T-cell (primary cell): Measurements from ENCODE around the gene CTDSPL. TPM values are rescaled to one million over a fixed set of nuclear protein-coding genes. Genes with fewer than 3 reads are reported as not detected.

Experiments
- ATAC-seq, 4 experiments: fragments of 200-7000 bp in 3 of 4; fragments of 150-1000 bp in 1 of 4; cut with Tn5 transposase; replicated peaks in 1 of 4; 1 replicate in 3 of 4; 2 replicates in 1 of 4; pipeline ENCODE4 v1.10.0; 2021; ENCODE audit warnings: moderate library complexity in 3 of 4, mild to moderate bottlenecking in 2 of 4, moderate number of reproducible peaks in 1 of 4
- CTCF ChIA-PET, 2 donors: fragments of 300-600 bp; sonication (Branson Sonifier 250); formaldehyde crosslinking; loops; one replicate each; lab custom pipeline; 2022; ENCODE audit warnings: antibody characterized with exemption in 2 of 2; lab: Charles Lee
- POLR2A ChIA-PET, 2 donors: fragments of 300-600 bp; sonication (Branson Sonifier 250); formaldehyde crosslinking; loops; one replicate each; lab custom pipeline; 2022; ENCODE audit warnings: antibody characterized with exemption in 2 of 2; lab: Charles Lee
- DNase-seq, 35 experiments: peaks; one replicate each; pipeline versions ENCODE4 v3.0.0 to v3.0.0-alpha.2; 2013 to 2023
- H3K27ac ChIP-seq: one replicate; pipeline ENCODE4 v1.5.1; 2013; ENCODE audit warnings: low read length
- H3K27me3 ChIP-seq, 2 experiments: replicated peaks in 1 of 2; 1 replicate in 1 of 2; 2 replicates in 1 of 2; pipeline versions ENCODE4 v1.6.1 to v1.7.0; 2013; ENCODE audit warnings: low read length in 1 of 2, mixed read lengths in 1 of 2; ENCODE audit not compliant: control insufficient read depth in 2 of 2, insufficient read depth in 2 of 2; ENCODE audit errors: extremely low read depth in 1 of 2
- H3K36me3 ChIP-seq, 2 donors: 1 replicate in 1 of 2; 2 replicates in 1 of 2; pipeline versions ENCODE4 v1.6.1 to v1.7.0; 2013; ENCODE audit warnings: low read length in 1 of 2; ENCODE audit not compliant: control insufficient read depth in 2 of 2, insufficient read depth in 1 of 2; ENCODE audit errors: extremely low read depth in 1 of 2
- H3K4me1 ChIP-seq, 2 experiments: 1 replicate in 1 of 2; 2 replicates in 1 of 2; pipeline versions ENCODE4 v1.6.1 to v1.7.0; 2013; ENCODE audit warnings: low read length in 2 of 2, mixed read lengths in 1 of 2; ENCODE audit not compliant: insufficient read depth in 2 of 2, control insufficient read depth in 1 of 2; ENCODE audit errors: extremely low read depth in 1 of 2
- H3K4me3 ChIP-seq, 2 donors: 1 replicate in 1 of 2; 2 replicates in 1 of 2; pipeline versions ENCODE4 v1.5.1 to v1.7.0; 2013; ENCODE audit warnings: mild to moderate bottlenecking in 2 of 2, low read length in 1 of 2, moderate library complexity in 1 of 2; ENCODE audit not compliant: control insufficient read depth in 1 of 2; ENCODE audit errors: extremely low read depth in 1 of 2
- H3K9me3 ChIP-seq: 2 replicates; pipeline ENCODE4 v1.7.0; 2013
- H3K27ac Mint-ChIP-seq, 2 donors: one replicate each; pipeline ENCODE4 v1.8.0; 2020 to 2021; ENCODE audit warnings: mild to moderate bottlenecking in 2 of 2, mixed read lengths in 2 of 2
- H3K27me3 Mint-ChIP-seq, 2 donors: one replicate each; pipeline ENCODE4 v1.8.0; 2021 to 2022; ENCODE audit warnings: mixed read lengths in 2 of 2
- H3K36me3 Mint-ChIP-seq: one replicate; pipeline ENCODE4 v1.8.0; 2021; ENCODE audit warnings: mixed read lengths
- H3K4me1 Mint-ChIP-seq, 3 donors: one replicate each; pipeline ENCODE4 v1.8.0; 2020 to 2022; ENCODE audit warnings: mixed read lengths in 3 of 3, mild to moderate bottlenecking in 1 of 3
- H3K4me3 Mint-ChIP-seq, 3 donors: one replicate each; pipeline ENCODE4 v1.8.0; 2020 to 2022; ENCODE audit warnings: mild to moderate bottlenecking in 3 of 3, mixed read lengths in 3 of 3, moderate library complexity in 3 of 3
- H3K9me3 Mint-ChIP-seq, 3 donors: one replicate each; pipeline ENCODE4 v1.8.0; 2020 to 2022; ENCODE audit warnings: mixed read lengths in 3 of 3
- WGBS: methylation state at CpG from one replicate; pipeline ENCODE4 v1.1.5; 2013; ENCODE audit warnings: missing lambda C conversion rate; ENCODE audit not compliant: insufficient coverage; 5-methylcytosine and 5-hydroxymethylcytosine counted together
- total RNA-seq, 35 experiments: library from RNA in 6 of 35; stranded (reverse) in 6 of 35; fragments of 120-200 nt in 1 of 35; gene quantifications; one replicate each; pipeline versions ENCODE4 v1.2.1 to v1.2.4 and lab custom pipeline; 2013 to 2026

Gene CTDSPL
- total RNA-seq, 5 donors from 2014 or later (not counting 1 experiment from before 2014, with no cell fraction given): 0.54 to 2.5 (median 2.0) TPM

GRCh38 chr3:37826502-37826901 lies 35.2 kb upstream of the CTDSPL start:
- Mint-ChIP-seq H3K9me3 (no peaks in the 10 kb centered on the region), H3K4me3 (no peak overlapping the region), H3K4me1 (no peaks in the 10 kb centered on the region), H3K27ac (no peak overlapping the region), H3K27me3 (peaks cover 0 to 11% of the 10 kb centered on the region in 2 donors), H3K36me3 (no peaks in the 10 kb centered on the region)
- H3K27ac ChIP-seq: no peak overlapping the region
- no peak for DNase-seq
- ChIA-PET CTCF (no interaction called here), POLR2A (no interaction called here)
- H3K4me1 ChIP-seq: peaks cover 0 to 3% of the 10 kb centered on the region in 2 experiments
- H3K9me3 ChIP-seq: no peaks in the 10 kb centered on the region
- H3K36me3 ChIP-seq: no peaks in the 10 kb centered on the region
- WGBS: no CpG with 5 or more reads among the region's 2 CpGs
- no peak overlapping the region for H3K4me3 ChIP-seq
- no peak for ATAC-seq
- peaks cover 0 to 6% of the 10 kb centered on the region in 2 experiments for H3K27me3 ChIP-seq

DNA sequence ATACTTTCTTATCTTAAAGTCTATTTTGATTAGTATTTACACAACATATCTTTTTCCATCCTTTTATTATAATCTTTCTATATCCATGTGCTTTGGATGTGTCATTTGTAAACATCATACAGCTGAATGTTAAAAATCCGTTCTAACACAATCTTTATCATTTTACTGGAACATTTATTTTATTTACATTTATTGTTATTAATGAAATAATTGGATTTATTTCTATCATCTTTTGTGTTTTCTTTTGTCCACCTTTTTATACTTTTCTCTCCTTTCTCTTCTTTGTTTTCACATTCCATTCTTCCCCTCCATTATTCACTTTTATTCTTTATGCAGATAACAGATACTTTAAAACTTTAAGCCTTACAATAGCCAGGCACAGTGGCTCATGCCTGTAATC lies 34.7 kb upstream of the CTDSPL start:
- Histone ChIP-seq H3K4me1 (peaks cover 0 to 3% of the 10 kb centered on the region in 2 experiments), H3K27me3 (peaks cover 0 to 2% of the 10 kb centered on the region in 2 experiments), H3K4me3 (no peak overlapping the region), H3K36me3 (no peaks in the 10 kb centered on the region), H3K9me3 (no peaks in the 10 kb centered on the region), H3K27ac (no peak overlapping the region)
- no peaks in the 10 kb centered on the region for H3K36me3 Mint-ChIP-seq
- H3K27me3 Mint-ChIP-seq: peaks cover 0 to 11% of the 10 kb centered on the region in 2 donors
- H3K27ac Mint-ChIP-seq: no peak overlapping the region
- no peak overlapping the region for H3K4me3 Mint-ChIP-seq
- no peaks in the 10 kb centered on the region for H3K4me1 Mint-ChIP-seq
- ChIA-PET POLR2A (no interaction called here), CTCF (interaction anchor here (0.6 kb wide), 2 partner anchors 406 to 1496 kb away, joined by 3 to 4 read pairs; no protein-coding TSS in a partner anchor)
- ATAC-seq: no peak
- WGBS: no CpG with 5 or more reads among the region's 1 CpG
- no peaks in the 10 kb centered on the region for H3K9me3 Mint-ChIP-seq
- no peak for DNase-seq

DNA sequence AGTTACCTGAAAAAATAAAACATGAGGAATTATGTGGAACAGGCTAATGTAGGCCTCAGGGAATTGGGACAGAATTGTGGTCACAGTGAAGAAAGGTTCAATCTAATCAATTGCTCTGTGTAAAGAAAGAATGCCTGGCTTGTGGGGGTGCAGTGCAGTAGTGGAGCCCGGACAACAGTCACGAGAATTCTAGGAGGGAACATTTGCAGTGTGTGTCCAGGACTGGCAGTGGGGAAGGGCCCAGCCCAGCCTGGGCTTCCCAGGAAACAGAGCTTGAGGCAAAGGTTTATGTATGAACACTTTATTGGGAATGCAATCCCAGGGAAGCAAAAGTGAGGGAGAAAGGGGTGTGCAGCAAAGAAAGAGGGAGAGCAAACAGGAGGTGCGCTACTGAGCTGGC lies 29.2 kb upstream of the CTDSPL start:
- no peaks in the 10 kb centered on the region for H3K4me1 Mint-ChIP-seq
- H3K27ac ChIP-seq: no peak overlapping the region
- H3K4me3 ChIP-seq: no peak overlapping the region
- H3K27me3 Mint-ChIP-seq: peaks cover 0 to 12% of the 10 kb centered on the region in 2 donors
- WGBS: 76% methylated on average over 2 of the region's 3 CpGs
- ATAC-seq (no peak), DNase-seq (no peak)
- CTCF ChIA-PET: no interaction called here
- H3K4me1 ChIP-seq: peaks cover 0 to 3% of the 10 kb centered on the region in 2 experiments
- no peaks in the 10 kb centered on the region for H3K36me3 Mint-ChIP-seq
- no peaks in the 10 kb centered on the region for H3K9me3 ChIP-seq
- H3K36me3 ChIP-seq: no peaks in the 10 kb centered on the region
- no peak overlapping the region for H3K27ac Mint-ChIP-seq
- no peaks in the 10 kb centered on the region for H3K9me3 Mint-ChIP-seq
- no peak overlapping the region for H3K4me3 Mint-ChIP-seq
- POLR2A ChIA-PET: interaction anchor here in 1 of 2 donors (0.6 kb wide), 1 partner anchor 132 kb away, joined by 6 read pairs; no protein-coding TSS in a partner anchor
- H3K27me3 ChIP-seq: peaks cover 0 to 4% of the 10 kb centered on the region in 2 experiments

- ChIA-PET POLR2A (interaction anchor here in 1 of 2 donors (0.6 kb wide), 1 partner anchor 131 kb away, joined by 6 read pairs; no protein-coding TSS in a partner anchor), CTCF (no interaction called here)
- Mint-ChIP-seq H3K36me3 (peaks cover 1% of the 10 kb centered on the region), H3K27ac (no peak overlapping the region), H3K9me3 (no peaks in the 10 kb centered on the region), H3K4me1 (no peaks in the 10 kb centered on the region), H3K4me3 (no peak overlapping the region), H3K27me3 (peaks cover 0 to 7% of the 10 kb centered on the region in 2 donors)
- Histone ChIP-seq H3K4me3 (no peak overlapping the region), H3K9me3 (no peaks in the 10 kb centered on the region), H3K4me1 (no peaks in the 10 kb centered on the region), H3K27me3 (peaks cover 0 to 4% of the 10 kb centered on the region in 2 experiments), H3K36me3 (no peaks in the 10 kb centered on the region), H3K27ac (no peak overlapping the region)
- WGBS: 93% methylated on average over 1 of the region's 6 CpGs
- no peak for ATAC-seq
- DNase-seq: no peak
Measured at GRCh38 chr3:37833302-37834186, 28.1 kb upstream of the CTDSPL start.

- peaks cover 0 to 11% of the 10 kb centered on the region in 2 donors for H3K27me3 Mint-ChIP-seq
- Histone ChIP-seq H3K27me3 (peaks cover 0 to 8% of the 10 kb centered on the region in 2 experiments), H3K9me3 (no peaks in the 10 kb centered on the region), H3K4me1 (no peaks in the 10 kb centered on the region), H3K4me3 (no peak overlapping the region), H3K27ac (no peak overlapping the region), H3K36me3 (no peaks in the 10 kb centered on the region)
- DNase-seq (no peak), ATAC-seq (no peak)
- 80% methylated on average over 1 of the region's 1 CpG for WGBS
- ChIA-PET CTCF (no interaction called here), POLR2A (no interaction called here)
- H3K4me1 Mint-ChIP-seq: no peaks in the 10 kb centered on the region
- H3K4me3 Mint-ChIP-seq: no peak overlapping the region
- H3K36me3 Mint-ChIP-seq: peaks cover 3% of the 10 kb centered on the region
- H3K9me3 Mint-ChIP-seq: no peaks in the 10 kb centered on the region
- no peak overlapping the region for H3K27ac Mint-ChIP-seq
Measured at GRCh38 chr3:37836589-37836988, 25.1 kb upstream of the CTDSPL start.

GRCh38 chr3:37847689-37848088 lies 14.0 kb upstream of the CTDSPL start:
- H3K27ac ChIP-seq: no peak overlapping the region
- Mint-ChIP-seq H3K4me1 (no peaks in the 10 kb centered on the region), H3K9me3 (peaks cover 0 to 2% (median 0%) of the 10 kb centered on the region in 3 donors), H3K27ac (no peak overlapping the region), H3K4me3 (no peak overlapping the region), H3K27me3 (no peaks in the 10 kb centered on the region), H3K36me3 (no peaks in the 10 kb centered on the region)
- no peaks in the 10 kb centered on the region for H3K36me3 ChIP-seq
- 90% methylated on average over 2 of the region's 4 CpGs for WGBS
- POLR2A ChIA-PET: no interaction called here
- no peak overlapping the region for H3K4me3 ChIP-seq
- no peaks in the 10 kb centered on the region for H3K4me1 ChIP-seq
- no peaks in the 10 kb centered on the region for H3K9me3 ChIP-seq
- CTCF ChIA-PET: no interaction called here
- peaks cover 0 to 5% of the 10 kb centered on the region in 2 experiments for H3K27me3 ChIP-seq
- no peak for DNase-seq
- ATAC-seq: no peak
